Stimulated activated CD4-positive, alpha-beta T cell treated with anti-CD3 and anti-CD28 coated beads, Interleukin-15, amount 100 ng/mL, for 1 hour (primary cell): ENCODE data around the gene GIPC3.

Experiments
- DNase-seq, 2 donors: peaks; one replicate each; pipeline ENCODE4 v3.0.0-alpha.2; 2020; ENCODE audit warnings: low read depth in 1 of 2, low spot score in 1 of 2

GIPC3 gene

GRCh38 chr19:3585301-3586126 lies at the start of gene GIPC3:
GIPC3 (plus strand) TSS chr19:3585478; CDS start chr19:3585598, 120 bp downstream.
- no peak for DNase-seq

DNA sequence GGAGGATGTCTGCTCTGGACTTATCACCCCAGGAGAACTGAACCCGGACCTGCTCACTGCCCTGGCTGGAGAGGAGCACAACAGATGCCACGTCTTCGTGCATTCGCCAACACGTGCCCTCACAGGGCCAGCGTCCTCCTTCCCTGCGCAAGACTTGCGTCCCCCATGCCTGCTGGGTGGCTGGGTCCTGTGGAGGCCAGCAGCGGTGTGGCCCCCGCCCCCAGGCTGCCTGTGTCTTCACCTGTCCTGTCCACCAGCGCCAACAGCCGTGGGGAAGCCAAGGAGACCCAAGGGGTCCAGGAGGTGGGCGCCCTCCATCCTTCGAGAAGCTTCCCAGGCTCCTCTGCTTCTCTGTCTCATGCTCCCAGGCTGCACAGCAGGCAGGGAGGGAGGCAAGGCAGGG lies 49.7 kb upstream of the GIPC3 start:
- DNase-seq, result no peak

GRCh38 chr19:3535981-3536380 lies 49.3 kb upstream of the GIPC3 start:
- DNase-seq, result no peak

DNA sequence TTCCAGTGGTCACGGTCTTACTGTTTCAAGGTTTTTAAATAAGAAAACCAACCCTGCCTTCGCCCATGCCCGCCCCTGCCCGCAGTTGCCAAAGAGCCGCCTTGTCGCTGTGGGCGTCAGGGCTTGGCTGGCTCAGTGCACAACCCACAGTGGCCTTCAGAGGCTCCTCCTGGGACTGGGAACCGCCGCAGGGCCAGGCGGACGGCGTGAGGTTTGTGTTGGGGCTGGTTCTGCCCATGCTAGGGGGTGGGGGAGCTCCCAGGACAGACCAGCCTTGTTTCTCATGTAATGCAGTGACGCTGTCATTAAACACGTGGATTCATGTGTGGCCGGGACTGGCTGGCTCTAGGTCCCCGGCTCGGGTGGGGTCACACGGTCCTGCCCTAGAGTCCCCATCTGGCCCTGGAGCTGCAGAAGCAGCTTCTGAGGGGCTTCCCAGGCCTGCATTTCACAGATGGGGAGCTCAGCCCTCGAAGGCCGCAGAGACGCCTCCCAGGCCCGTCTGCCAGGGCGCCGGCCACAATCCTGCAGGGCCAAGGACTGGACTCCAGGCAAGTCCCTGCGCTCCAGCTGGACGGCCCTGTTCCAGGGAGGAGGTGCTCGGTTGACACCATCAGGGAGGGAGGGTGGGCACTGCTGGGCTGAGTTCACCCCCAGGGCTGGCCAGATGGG lies 48.7 kb upstream of the GIPC3 start:
- DNase-seq, result no peak

- no peak for DNase-seq
Observed at GRCh38 chr19:3537101-3537437, 48.2 kb upstream of the GIPC3 start.

DNA sequence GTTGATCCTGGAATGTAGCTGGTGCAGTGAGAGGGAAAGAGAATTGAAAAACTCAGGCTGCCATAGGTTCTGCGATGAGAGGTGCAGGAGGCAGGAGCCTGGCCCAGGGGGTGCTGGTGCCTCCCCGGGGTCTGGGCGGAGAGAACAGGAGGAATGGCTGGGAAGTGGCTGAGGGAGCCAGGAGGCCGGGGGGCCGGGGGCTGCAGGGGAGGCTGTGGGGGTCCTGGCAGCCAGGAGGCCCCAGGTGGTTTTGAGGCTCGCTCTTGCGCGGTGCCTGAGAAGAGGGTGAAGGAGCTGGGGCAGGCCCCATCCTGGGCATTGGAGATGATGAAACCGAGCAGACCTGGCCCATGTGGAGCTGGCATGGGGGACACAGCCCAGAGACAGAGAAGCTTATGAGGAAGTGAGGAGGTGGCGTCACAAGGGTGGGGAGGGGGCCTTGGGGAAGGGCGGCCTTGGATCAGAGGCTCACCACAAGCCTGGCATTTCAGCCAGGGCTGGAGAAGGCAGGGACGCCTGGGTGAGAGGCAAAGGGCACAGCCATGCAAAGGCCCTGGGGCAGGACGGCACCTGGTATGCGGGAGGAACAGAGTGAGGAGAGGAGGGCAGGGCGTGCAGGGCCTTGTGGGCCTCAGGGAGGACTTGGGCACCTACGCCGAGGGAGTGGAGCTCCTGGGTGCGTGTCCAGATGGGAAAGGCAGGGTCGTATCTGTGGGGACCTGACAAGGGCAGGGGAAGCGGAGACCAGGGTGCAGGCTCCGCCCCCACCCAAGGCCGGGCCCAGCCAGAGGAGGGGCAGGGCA lies 47.6 kb upstream of the GIPC3 start:
- no peak for DNase-seq

DNA sequence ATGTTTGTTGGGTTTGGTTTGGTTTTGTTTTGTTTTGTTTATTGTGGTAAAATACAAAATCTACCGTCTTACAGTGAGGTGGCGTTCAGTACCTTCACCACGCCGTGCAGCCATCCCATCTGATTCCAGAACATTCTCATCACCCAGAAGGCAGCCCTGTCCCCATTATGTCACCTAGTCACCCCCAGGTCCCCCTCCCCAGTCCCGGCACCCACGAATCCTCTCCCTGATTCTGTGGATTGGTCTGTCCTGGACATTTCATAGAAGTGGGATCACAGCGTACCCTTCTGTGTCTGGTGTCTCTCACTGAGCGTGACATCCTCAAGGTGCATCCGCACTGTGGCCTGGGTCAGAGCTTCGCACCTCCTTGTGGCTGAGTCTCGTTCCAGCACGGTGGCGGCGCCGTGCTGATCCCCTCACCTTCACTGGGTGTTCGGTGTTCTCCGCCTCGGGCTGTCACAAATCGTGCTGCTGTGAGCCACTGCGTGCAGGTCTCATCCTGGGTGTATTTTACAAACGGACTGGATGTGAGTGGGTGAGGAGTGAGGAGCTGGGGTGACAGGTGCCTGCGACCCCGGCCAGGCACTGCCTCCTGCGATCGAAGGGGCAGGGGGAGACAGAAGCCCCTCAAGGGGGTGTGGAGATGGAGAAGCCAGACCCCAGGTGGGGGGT lies 46.9 kb upstream of the GIPC3 start:
- DNase-seq, result no peak

DNA sequence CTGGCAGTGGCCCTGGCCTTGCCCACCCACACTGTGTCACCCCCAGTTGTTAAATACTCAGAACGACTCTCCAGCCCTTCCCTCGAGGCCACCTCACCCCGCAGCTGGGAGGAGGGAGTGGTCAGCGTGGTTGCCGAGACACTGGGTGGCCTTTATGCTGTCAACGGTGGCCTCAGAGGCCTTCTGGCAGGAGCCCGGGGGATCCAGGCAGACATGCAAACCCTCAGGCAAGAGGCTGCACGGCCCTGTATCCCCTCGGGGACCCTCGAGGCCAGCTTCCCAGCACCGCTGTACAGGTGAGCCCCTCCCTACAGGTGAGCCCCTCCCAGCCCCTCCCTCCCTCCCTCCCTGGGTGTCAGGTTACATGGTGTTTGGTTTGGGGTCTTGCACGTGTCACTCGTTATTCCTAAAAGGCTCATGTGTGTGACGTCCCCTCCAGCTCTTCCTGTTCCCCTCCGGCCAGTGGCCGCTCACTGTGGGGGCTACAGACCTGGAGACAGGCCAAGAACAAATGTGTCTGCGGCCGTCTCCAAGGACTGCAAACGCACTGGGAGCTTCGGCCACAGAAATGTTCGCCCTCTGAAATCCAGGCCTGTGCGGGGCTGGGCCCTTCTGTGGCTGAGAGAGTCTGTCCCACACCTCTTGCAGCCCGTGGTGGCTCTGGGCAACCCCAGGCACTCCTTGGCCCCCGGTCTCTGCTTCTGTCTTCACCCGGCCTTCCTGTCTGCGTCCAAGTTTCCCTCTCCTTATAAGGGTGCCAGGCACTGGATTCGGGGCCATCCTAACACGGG lies 46.1 kb upstream of the GIPC3 start, which contains the start of gene TEKTIP1:
TEKTIP1 (plus strand) TSS at position 210 of the 791 bp plus-strand sequence; CDS start at position 214, 4 bp downstream.
- DNase-seq, result no peak

- DNase-seq, result no peak
Observed at GRCh38 chr19:3539756-3540118, 45.5 kb upstream of the GIPC3 start.

DNA sequence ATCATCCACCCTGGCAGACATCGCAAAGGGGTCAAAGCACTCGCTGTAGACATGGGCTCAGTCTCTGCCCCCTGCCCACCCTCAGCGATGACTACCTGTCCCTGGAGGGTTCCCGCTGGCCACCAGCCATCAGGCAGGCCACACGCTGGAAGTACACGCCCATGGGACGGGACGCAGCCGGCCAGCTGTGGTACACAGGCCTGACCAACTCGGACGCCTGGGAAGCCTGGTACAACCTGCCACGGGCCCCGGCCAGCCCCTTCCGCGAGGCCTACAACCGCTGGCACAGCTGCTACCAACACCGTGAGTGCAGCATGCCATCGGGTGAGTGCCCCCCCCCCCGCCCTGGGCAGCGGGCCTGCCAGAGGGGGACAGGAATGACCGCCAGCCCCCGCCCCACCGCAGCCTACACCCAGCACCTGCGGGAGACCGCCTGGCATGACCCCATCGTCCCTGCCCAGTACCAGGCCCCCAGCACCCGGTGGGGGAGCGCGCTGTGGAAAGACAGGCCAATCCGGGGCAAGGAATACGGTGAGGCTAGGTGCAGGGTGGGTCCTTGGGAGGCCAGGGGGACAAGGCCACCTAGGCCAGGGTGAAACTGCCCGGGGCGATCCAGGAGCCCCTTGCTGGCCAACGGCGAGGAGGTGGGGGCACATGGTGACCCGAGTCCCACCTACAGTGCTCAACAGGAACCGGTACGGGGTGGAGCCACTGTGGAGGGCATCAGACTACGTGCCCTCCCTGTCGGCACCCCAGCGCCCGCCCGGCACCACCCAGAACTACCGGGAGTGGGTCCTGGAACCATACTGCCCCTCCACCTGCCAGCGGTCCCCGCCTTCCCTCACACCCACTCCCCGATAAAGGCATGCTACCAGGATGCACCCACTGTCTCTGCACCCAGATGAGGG lies 41.9 kb upstream of the GIPC3 start:
- DNase-seq, result no peak

DNA sequence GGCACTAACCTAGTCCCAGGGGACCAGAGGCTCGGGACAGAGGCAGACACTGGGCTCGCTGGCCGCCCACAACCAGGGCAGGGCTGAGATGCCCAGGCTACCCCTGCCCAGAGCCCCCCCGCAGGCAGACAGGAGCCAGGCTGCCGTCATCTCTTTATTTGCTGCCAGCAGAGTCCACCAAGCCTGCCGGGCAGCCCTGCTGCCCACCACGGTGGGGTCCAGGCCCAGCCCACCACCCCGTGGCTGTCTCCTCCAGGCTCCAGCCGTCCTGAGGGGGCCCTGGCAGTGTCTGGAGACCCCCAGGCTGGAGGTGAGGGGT lies 41.3 kb upstream of the GIPC3 start:
- no peak for DNase-seq

DNA sequence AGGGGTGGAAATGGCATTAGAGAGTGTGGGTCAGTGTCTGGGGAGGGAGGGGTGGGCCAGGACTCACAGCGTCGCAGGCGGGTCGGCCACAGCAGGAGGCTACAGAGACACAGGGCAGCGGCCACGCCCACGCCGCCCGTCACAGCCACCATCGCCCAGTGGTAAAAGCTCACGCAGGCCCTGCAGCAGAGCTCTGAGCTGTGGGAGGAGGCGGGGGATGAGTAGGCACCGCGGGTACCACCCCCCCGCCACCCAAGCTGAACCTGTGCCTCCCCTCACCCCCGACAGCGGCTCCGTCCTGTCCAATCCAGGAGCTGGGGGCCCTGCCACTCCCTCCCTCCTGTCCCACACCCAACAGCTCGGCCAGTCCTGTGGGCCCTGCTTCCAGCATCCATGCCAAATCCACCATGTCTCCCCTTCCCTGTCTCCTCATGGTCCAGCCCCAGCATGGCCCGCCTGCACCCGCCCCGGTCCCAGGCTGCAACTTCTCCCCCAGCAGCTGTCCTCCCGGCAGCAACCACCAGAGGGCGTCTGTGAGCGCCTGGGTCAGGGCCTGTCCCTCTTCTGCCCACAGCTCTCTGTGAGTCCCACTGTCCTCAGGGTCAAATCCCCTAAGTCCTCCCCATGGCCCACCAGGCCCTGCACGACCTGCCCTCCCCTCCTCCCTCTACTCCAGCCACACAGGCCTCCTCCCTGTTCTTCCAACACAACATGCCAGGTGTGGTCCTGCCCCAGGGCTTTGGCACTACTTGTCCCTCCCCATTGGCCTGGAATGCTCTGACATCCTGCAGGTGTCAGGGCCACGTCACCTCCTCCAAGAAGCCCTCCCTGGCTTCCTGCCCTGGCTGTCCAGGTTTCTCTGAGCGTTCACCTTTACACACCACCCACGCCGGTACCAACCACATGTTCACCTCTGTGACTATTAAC lies 40.3 kb upstream of the GIPC3 start:
- DNase-seq, result peak; percentile 63 to 71

DNA sequence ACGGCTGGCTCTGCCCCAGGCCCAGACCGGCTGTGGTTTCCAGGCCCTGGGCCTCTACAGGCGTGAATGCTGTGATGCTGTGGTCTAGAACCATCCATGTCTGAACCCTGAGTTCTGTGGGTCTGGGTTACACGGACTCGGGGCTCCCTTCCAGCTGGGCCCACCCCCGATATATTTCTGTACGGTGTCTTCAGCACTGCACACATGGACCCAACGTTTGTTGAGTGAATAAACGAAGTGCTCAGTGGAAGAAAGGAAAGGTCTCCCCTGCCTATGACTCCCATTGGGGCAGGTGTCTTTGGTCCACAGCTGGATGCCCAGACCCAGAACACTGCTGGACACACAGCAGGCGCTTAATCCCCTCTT lies 39.6 kb upstream of the GIPC3 start:
- DNase-seq, result no peak

DNA sequence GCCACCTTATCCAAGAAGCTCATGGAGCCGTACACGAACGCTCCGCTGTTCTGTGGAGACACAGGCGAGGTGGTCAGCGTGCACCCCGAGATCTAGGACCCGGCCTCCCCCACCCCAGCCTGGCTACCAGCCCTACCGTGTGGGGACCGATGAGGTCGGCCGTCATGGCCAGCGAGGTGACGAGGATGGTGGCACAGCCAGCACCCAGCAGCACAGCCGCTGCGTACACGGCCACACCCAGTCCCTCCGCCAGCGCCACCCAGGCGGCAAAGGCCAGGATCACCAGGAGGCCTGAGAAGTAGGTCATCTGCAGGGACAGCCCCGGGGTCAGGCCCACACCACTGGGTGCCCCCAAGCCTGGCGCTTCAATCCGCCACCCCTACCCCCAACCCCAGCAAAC lies 39.2 kb upstream of the GIPC3 start:
- DNase-seq, result no peak

GRCh38 chr19:3547301-3547731 lies 38.0 kb upstream of the GIPC3 start:
- DNase-seq, result no peak

GRCh38 chr19:3547767-3548282 lies 37.5 kb upstream of the GIPC3 start:
- no peak for DNase-seq

DNA sequence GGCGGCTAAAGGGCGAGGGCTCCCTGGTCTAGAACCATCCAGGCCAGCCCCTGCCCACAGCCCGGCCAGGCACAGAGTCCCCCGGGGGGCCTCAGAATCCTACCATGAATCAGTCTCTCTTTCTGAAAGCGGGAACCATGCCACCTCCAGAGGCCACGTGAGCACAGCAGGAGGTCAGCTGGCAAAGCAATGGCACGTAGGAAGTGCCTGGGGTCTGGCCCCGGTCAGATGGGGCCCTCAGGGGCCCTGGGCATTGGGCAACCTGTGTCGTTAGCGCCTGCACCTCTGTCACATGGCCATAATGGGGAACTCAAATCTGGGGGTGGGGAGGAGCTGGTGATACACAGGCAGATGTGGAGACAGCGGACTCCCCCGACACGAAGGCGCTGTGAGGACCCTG lies 36.7 kb upstream of the GIPC3 start:
- DNase-seq, result no peak

DNA sequence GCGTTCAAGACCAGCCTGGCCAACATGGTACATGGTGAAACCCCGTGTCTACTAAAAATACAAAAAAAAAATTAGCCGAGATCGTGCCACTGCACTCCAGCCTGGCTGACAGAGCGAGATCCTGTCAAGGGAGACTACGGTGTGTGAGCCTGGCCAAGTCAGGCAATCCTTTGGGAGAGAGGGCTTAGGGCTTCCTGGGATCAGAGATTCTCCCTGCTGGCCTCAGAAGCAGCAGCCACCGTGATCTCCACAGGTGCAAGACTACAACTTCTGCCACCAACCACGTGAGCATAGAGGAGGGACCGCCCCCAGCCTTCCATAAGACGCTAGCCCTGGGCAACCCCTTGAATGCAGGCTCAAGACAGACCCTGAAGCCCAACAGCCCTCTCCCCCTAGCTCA lies 35.5 kb upstream of the GIPC3 start:
- no peak for DNase-seq
